Kidney epithelial cell (primary cell): ENCODE data around the gene ACE2. TPM values are rescaled to one million over a fixed set of nuclear protein-coding genes. Genes with fewer than 3 reads are reported as not detected.

Experiments used
- DNase-seq: peaks from one replicate; pipeline ENCODE4 v3.0.0-alpha.2; 2010; ENCODE audit warnings: low read depth
- H3K27me3 ChIP-seq: 2 replicates; pipeline ENCODE4 v1.6.0; 2011; ENCODE audit warnings: low read length; ENCODE audit not compliant: control insufficient read depth, insufficient read depth
- H3K36me3 ChIP-seq: 2 replicates; pipeline ENCODE4 v1.5.1; 2011; ENCODE audit warnings: low read length; ENCODE audit not compliant: control insufficient read depth, insufficient read depth
- H3K4me3 ChIP-seq: 2 replicates; pipeline ENCODE4 v1.5.1; 2011; ENCODE audit warnings: low read depth, mild to moderate bottlenecking, control low read depth, low read length
- total RNA-seq: library from RNA; depleted of rRNA; stranded (reverse); fragments of >200 nt; gene quantifications from 2 replicates; pipeline ENCODE4 v1.2.3, GENCODE V29; 2015
- TF ChIP-seq, protein P1 (sequence below): IDR thresholded peaks from 2 replicates; pipeline ENCODE4 v1.5.1; 2011; ENCODE audit warnings: mild to moderate bottlenecking, moderate library complexity, low read length, control low read depth, inconsistent platforms; ENCODE audit not compliant: insufficient read depth, poor library complexity, severe bottlenecking

ACE2 gene
- total RNA-seq, 1 donor from 2014 or later, result not detected

GRCh38 chrX:15547356-15547755, 53.4 kb downstream of the ACE2 start:
- no peak overlapping the region for H3K4me3 ChIP-seq
- H3K36me3 ChIP-seq, result no peaks in the 10 kb centered on the region
- no peak for DNase-seq
- peaks cover 3% of the 10 kb centered on the region for H3K27me3 ChIP-seq
- TF ChIP-seq, protein P1, sequence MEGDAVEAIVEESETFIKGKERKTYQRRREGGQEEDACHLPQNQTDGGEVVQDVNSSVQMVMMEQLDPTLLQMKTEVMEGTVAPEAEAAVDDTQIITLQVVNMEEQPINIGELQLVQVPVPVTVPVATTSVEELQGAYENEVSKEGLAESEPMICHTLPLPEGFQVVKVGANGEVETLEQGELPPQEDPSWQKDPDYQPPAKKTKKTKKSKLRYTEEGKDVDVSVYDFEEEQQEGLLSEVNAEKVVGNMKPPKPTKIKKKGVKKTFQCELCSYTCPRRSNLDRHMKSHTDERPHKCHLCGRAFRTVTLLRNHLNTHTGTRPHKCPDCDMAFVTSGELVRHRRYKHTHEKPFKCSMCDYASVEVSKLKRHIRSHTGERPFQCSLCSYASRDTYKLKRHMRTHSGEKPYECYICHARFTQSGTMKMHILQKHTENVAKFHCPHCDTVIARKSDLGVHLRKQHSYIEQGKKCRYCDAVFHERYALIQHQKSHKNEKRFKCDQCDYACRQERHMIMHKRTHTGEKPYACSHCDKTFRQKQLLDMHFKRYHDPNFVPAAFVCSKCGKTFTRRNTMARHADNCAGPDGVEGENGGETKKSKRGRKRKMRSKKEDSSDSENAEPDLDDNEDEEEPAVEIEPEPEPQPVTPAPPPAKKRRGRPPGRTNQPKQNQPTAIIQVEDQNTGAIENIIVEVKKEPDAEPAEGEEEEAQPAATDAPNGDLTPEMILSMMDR, result no peak

GRCh38 chrX:15546745-15547144, 54.0 kb downstream of the ACE2 start:
- TF ChIP-seq, protein P1, result no peak
- DNase-seq, result no peak
- Histone ChIP-seq H3K4me3 (no peak overlapping the region), H3K36me3 (no peaks in the 10 kb centered on the region), H3K27me3 (peaks cover 3% of the 10 kb centered on the region)

DNA sequence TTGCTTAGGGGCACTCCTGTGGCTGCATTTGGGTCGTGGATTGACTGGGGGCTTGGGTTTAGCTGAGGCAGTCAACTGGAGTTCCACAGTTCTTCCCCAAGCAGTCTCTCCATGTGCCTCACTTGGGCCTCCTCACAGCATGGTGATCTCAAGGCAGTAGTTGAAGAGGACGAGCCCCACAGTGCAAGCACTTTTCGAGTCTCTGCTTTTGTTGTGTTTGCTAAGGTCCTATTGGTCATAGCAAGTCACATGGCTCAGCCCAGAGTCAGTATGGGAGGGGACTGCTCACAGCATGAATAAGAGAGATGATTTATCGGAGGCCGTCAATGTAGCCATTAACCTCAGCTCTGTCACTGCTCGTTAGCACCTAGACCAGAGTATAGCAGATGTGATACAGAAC, 70.4 kb downstream of the ACE2 start:
- Histone ChIP-seq H3K4me3 (no peak overlapping the region), H3K36me3 (no peaks in the 10 kb centered on the region), H3K27me3 (no peaks in the 10 kb centered on the region)
- no peak for DNase-seq
- TF ChIP-seq, protein P1, result no peak

GRCh38 chrX:15529165-15529564, 71.6 kb downstream of the ACE2 start:
- Histone ChIP-seq H3K36me3 (no peaks in the 10 kb centered on the region), H3K4me3 (no peak overlapping the region), H3K27me3 (no peaks in the 10 kb centered on the region)
- TF ChIP-seq, protein P1, result no peak
- no peak for DNase-seq

- DNase-seq, result no peak
- TF ChIP-seq, protein P1, result no peak
These were observed 74.9 kb downstream of the ACE2 start for GRCh38 chrX:15525664-15526416.

DNA sequence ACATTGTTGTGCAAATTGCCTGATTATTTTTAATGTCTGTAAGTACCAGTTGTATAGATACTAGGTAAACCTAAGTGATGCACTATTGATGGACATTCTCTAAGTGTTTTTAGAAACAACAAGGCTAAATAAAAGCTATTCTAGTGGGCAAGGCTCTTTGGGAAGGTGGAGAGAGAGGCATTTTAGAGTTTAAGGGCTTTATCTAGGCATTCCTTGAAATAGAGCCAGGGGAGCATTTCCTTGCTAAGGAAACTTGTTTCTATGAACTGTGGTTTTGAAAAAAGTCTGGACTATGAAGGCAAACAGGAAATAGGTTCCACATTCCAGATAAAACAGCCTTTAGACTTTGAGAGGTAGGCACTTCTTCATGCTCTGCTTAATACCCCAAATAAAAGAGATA, 76.3 kb downstream of the ACE2 start:
- TF ChIP-seq, protein P1, result no peak
- Histone ChIP-seq H3K4me3 (no peak overlapping the region), H3K36me3 (no peaks in the 10 kb centered on the region), H3K27me3 (no peaks in the 10 kb centered on the region)
- peak; percentile 9 for DNase-seq

More at GRCh38 chrX:15525664-15526416, 74.9 kb downstream of the ACE2 start:
- Histone ChIP-seq H3K27me3 (no peaks in the 10 kb centered on the region), H3K4me3 (no peak overlapping the region), H3K36me3 (no peaks in the 10 kb centered on the region)
